HG03135 (cell line): ENCODE data around the gene EFHD2.
"Not testable (repeated sequence)": the region's sequence is repeated elsewhere in the genome, so short reads cannot be mapped to it uniquely, and the experiment has no call there.

Experiments used
- ATAC-seq: cut with Tn5 transposase; IDR thresholded peaks from one replicate; pipeline ENCODE4 v1.9.1; 2021; ENCODE audit warnings: mild to moderate bottlenecking, moderate library complexity; ENCODE audit not compliant: unreplicated experiment

The EFHD2 gene

GRCh38 chr1:15410884-15411245 lies 1.2 kb downstream of the EFHD2 start:
- ATAC-seq, result no peak

GRCh38 chr1:15411593-15412137 lies 2.0 kb downstream of the EFHD2 start:
- peak; percentile 52 for ATAC-seq

GRCh38 chr1:15412175-15412800 lies 2.6 kb downstream of the EFHD2 start:
- no peak for ATAC-seq

GRCh38 chr1:15412843-15413242 lies 3.2 kb downstream of the EFHD2 start:
- ATAC-seq, result no peak

GRCh38 chr1:15413563-15414444 lies 4.1 kb downstream of the EFHD2 start:
- ATAC-seq, result no peak

GRCh38 chr1:15414445-15414983 lies 4.8 kb downstream of the EFHD2 start:
- ATAC-seq, result no peak

- ATAC-seq, result no peak
Observed at GRCh38 chr1:15417059-15417934, 7.6 kb downstream of the EFHD2 start.

- no peak for ATAC-seq
Observed at GRCh38 chr1:15418806-15419515, 9.3 kb downstream of the EFHD2 start.

GRCh38 chr1:15420853-15421465 lies 11.3 kb downstream of the EFHD2 start:
- ATAC-seq, result no peak

- no peak for ATAC-seq
Observed at GRCh38 chr1:15422871-15423270, 13.2 kb downstream of the EFHD2 start.

GRCh38 chr1:15423355-15424077 lies 13.8 kb downstream of the EFHD2 start:
- no peak for ATAC-seq

- ATAC-seq, result no peak
Observed at GRCh38 chr1:15424146-15424667, 14.5 kb downstream of the EFHD2 start.

GRCh38 chr1:15424981-15425380 lies 15.3 kb downstream of the EFHD2 start:
- ATAC-seq, result no peak

- no peak for ATAC-seq
Observed at GRCh38 chr1:15425521-15425920, 15.8 kb downstream of the EFHD2 start.

- no peak for ATAC-seq
Observed at GRCh38 chr1:15425958-15426357, 16.3 kb downstream of the EFHD2 start.

- ATAC-seq, result no peak
Observed at GRCh38 chr1:15426492-15427279, 17.0 kb downstream of the EFHD2 start.

- no peak for ATAC-seq
Observed at GRCh38 chr1:15427280-15427666, 17.6 kb downstream of the EFHD2 start.

GRCh38 chr1:15428252-15428651 lies 18.6 kb downstream of the EFHD2 start:
- not testable (repeated sequence) for ATAC-seq
